Hepatocyte (in vitro differentiated cells): ENCODE results near the gene MLLT6.

Experiments used
- EZH2 ChIP-seq: fragments of 200-600 bp; sonication (generic); IDR thresholded peaks from 2 replicates; pipeline ENCODE4 v1.6.1; 2016; ENCODE audit warnings: antibody characterized with exemption, mild to moderate bottlenecking, borderline replicate concordance
- EZH2phosphoT487 ChIP-seq: fragments of 200-600 bp; sonication (generic); IDR thresholded peaks from one replicate; pipeline ENCODE4 v1.6.1; 2018; ENCODE audit warnings: antibody characterized with exemption, mild to moderate bottlenecking, low read depth, moderate library complexity; ENCODE audit not compliant: unreplicated experiment, severe bottlenecking
- TF ChIP-seq, protein P1 (sequence below): fragments of 200-600 bp; sonication (generic); IDR thresholded peaks from 2 replicates; pipeline ENCODE4 v1.5.1; 2016; ENCODE audit warnings: antibody characterized with exemption, mild to moderate bottlenecking; ENCODE audit not compliant: poor library complexity

- TF ChIP-seq, protein P1, sequence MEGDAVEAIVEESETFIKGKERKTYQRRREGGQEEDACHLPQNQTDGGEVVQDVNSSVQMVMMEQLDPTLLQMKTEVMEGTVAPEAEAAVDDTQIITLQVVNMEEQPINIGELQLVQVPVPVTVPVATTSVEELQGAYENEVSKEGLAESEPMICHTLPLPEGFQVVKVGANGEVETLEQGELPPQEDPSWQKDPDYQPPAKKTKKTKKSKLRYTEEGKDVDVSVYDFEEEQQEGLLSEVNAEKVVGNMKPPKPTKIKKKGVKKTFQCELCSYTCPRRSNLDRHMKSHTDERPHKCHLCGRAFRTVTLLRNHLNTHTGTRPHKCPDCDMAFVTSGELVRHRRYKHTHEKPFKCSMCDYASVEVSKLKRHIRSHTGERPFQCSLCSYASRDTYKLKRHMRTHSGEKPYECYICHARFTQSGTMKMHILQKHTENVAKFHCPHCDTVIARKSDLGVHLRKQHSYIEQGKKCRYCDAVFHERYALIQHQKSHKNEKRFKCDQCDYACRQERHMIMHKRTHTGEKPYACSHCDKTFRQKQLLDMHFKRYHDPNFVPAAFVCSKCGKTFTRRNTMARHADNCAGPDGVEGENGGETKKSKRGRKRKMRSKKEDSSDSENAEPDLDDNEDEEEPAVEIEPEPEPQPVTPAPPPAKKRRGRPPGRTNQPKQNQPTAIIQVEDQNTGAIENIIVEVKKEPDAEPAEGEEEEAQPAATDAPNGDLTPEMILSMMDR, result no peak
- TF ChIP-seq EZH2 (no peak), EZH2phosphoT487 (no peak)
Observed at GRCh38 chr17:38667787-38668122, 37.3 kb upstream of the MLLT6 start.
